GM20000 (cell line): ENCODE data around the gene WNT3A.
A peak's percentile ranks its signal among the peaks of the same experiment; 100 is the strongest.

Source experiments
- DNase-seq: peaks from one replicate; pipeline ENCODE4 v3.0.0; 2012; ENCODE audit warnings: low spot score
- TF ChIP-seq, protein P1 (sequence below): IDR thresholded peaks from 2 replicates; pipeline ENCODE4 v1.5.1; 2012; ENCODE audit warnings: mild to moderate bottlenecking, control low read depth; ENCODE audit errors: extremely low read depth, missing control alignments

The WNT3A gene

DNA sequence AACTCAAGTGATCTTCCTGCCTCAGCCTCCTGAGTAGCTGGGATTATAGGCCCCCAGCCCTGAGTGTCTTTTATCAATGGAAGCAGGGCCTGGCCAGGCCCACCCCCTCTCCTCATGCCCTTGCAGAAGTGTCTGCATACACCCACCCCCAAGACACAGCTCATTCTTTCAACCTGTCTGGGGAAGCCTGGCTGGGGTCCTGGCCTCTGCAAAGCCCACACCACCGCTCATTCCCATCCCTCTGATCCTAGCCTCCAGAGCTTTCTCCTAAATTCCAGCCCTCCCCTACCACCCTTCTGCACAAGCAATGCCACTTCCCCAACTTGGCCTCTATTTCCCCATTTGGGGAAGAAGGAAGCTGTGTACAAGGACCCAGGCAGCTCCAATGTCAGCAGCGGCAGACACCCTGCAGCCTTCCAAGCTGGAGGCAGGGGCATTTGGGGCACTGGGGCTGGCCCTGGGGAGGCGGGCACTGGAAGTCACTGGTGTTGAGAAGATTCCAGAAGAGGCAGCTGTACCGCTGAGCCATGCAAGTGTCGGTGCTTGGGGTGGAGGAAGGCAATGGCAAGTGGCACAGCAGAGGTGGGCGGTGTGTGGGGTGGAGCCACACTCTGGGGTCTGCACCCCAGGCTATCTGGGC, 42.0 kb downstream of the WNT3A start:
- no peak for DNase-seq

DNA sequence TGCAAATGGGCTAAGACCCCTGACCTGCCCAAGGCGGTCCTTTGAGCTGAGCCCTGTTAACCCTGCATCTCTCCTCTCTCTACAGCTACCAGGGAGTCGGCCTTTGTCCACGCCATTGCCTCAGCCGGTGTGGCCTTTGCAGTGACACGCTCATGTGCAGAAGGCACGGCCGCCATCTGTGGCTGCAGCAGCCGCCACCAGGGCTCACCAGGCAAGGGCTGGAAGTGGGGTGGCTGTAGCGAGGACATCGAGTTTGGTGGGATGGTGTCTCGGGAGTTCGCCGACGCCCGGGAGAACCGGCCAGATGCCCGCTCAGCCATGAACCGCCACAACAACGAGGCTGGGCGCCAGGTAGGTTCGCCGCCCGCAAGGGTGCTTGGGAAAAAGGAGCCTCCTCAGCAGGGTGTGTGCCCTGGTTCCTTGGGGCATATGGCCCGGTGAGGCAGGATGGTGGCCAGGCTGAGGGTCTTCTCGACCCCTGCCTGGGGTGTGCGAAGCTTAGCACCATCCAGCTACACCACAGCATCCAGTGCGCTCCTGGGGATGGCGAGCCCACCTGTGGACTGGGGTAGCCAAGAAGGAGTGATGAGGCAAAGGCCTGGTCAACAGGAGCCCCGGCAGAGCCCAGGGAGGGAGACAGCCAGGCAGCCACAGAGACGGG, 43.9 kb downstream of the WNT3A start:
- TF ChIP-seq, protein P1, sequence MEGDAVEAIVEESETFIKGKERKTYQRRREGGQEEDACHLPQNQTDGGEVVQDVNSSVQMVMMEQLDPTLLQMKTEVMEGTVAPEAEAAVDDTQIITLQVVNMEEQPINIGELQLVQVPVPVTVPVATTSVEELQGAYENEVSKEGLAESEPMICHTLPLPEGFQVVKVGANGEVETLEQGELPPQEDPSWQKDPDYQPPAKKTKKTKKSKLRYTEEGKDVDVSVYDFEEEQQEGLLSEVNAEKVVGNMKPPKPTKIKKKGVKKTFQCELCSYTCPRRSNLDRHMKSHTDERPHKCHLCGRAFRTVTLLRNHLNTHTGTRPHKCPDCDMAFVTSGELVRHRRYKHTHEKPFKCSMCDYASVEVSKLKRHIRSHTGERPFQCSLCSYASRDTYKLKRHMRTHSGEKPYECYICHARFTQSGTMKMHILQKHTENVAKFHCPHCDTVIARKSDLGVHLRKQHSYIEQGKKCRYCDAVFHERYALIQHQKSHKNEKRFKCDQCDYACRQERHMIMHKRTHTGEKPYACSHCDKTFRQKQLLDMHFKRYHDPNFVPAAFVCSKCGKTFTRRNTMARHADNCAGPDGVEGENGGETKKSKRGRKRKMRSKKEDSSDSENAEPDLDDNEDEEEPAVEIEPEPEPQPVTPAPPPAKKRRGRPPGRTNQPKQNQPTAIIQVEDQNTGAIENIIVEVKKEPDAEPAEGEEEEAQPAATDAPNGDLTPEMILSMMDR = no peak
- no peak for DNase-seq

More for the DNA sequence above, 42.0 kb downstream of the WNT3A start:
- TF ChIP-seq, protein P1 = no peak

DNA sequence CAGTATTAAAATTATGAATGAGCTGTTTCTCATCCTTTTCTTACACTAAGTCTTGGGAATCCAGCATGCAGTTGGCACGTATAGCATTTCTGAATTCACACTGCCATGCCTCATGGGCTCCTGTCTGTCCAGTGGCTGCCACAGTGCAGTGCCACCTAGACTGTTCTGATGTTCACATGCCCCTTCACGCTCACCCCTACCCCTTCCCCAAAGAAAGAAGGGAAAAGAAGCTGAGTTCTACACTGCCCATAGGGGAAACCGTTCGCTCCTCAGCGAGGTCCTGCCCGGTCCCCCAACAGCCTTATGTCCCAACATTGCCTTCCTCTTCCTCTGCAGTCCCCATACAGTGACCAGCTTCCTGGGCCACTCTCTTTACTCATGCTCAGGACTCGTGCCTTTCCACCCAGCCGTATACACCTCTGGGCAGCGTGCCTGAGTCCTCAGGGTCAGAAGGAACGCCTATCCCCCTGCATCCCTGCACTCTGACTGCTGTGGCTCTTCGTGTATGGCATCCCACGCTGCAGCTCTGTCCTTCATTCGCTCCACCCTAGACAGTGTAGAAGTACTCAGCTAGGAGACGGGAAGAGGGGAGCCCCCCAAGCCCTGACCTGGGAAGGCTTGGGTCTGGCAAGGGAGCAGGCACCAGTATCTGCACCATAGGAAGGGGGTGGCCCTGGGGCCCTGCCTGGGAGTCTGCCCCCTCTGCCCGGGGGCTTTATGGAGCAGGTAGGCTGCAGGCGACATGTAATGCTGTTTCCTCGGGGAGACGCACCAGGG, 51.6 kb downstream of the WNT3A start:
- no peak for DNase-seq
- TF ChIP-seq, protein P1 = no peak

DNA sequence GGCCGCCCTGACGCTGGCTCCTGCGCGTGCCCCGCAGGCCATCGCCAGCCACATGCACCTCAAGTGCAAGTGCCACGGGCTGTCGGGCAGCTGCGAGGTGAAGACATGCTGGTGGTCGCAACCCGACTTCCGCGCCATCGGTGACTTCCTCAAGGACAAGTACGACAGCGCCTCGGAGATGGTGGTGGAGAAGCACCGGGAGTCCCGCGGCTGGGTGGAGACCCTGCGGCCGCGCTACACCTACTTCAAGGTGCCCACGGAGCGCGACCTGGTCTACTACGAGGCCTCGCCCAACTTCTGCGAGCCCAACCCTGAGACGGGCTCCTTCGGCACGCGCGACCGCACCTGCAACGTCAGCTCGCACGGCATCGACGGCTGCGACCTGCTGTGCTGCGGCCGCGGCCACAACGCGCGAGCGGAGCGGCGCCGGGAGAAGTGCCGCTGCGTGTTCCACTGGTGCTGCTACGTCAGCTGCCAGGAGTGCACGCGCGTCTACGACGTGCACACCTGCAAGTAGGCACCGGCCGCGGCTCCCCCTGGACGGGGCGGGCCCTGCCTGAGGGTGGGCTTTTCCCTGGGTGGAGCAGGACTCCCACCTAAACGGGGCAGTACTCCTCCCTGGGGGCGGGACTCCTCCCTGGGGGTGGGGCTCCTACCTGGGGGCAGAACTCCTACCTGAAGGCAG, 52.3 kb downstream of the WNT3A start:
- TF ChIP-seq, protein P1 = no peak

DNA sequence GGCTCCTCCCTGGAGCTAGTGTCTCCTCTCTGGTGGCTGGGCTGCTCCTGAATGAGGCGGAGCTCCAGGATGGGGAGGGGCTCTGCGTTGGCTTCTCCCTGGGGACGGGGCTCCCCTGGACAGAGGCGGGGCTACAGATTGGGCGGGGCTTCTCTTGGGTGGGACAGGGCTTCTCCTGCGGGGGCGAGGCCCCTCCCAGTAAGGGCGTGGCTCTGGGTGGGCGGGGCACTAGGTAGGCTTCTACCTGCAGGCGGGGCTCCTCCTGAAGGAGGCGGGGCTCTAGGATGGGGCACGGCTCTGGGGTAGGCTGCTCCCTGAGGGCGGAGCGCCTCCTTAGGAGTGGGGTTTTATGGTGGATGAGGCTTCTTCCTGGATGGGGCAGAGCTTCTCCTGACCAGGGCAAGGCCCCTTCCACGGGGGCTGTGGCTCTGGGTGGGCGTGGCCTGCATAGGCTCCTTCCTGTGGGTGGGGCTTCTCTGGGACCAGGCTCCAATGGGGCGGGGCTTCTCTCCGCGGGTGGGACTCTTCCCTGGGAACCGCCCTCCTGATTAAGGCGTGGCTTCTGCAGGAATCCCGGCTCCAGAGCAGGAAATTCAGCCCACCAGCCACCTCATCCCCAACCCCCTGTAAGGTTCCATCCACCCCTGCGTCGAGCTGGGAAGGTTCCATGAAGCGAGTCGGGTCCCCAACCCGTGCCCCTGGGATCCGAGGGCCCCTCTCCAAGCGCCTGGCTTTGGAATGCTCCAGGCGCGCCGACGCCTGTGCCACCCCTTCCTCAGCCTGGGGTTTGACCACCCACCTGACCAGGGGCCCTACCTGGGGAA, 53.0 kb downstream of the WNT3A start:
- peak; percentile 63 for DNase-seq
- TF ChIP-seq, protein P1 = no peak

More for the DNA sequence above, 52.3 kb downstream of the WNT3A start:
- no peak for DNase-seq

DNA sequence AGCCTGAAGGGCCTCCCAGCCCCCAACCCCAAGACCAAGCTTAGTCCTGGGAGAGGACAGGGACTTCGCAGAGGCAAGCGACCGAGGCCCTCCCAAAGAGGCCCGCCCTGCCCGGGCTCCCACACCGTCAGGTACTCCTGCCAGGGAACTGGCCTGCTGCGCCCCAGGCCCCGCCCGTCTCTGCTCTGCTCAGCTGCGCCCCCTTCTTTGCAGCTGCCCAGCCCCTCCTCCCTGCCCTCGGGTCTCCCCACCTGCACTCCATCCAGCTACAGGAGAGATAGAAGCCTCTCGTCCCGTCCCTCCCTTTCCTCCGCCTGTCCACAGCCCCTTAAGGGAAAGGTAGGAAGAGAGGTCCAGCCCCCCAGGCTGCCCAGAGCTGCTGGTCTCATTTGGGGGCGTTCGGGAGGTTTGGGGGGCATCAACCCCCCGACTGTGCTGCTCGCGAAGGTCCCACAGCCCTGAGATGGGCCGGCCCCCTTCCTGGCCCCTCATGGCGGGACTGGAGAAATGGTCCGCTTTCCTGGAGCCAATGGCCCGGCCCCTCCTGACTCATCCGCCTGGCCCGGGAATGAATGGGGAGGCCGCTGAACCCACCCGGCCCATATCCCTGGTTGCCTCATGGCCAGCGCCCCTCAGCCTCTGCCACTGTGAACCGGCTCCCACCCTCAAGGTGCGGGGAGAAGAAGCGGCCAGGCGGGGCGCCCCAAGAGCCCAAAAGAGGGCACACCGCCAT, 53.8 kb downstream of the WNT3A start:
- TF ChIP-seq, protein P1 = no peak

More for the DNA sequence above, 53.8 kb downstream of the WNT3A start:
- no peak for DNase-seq
